Nucleus accumbens (tissue), 56 donors: Measurements from ENCODE around the gene ZNRF2.
A peak's percentile ranks its signal among the peaks of the same experiment; 100 is the strongest.

Experiments used
- DNase-seq, 56 donors: peaks; one replicate each; lab custom pipeline; 2025; lab: John Stamatoyannopoulos, UW

Gene ZNRF2

GRCh38 chr7:30390736-30391636 lies 106.6 kb downstream of the ZNRF2 start:
- DNase-seq: no peak

DNA sequence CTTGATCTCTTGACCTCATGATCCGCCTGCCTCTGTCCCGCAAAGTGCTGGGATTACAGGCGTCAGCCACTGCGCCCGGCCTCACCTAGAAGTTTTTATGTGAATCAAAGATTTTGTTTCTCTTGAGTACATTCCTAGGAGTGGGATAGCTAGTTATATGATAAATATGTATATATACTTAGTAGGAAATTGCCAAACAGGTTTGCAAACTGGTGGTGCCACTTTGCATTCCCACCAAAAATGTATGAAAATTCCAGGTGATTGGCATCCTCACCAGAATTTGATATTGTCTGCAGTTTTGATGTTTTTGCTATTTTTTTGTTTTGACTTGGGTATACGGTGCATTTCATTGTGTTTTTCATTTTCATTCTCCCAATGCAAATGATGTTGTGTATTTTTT lies 107.4 kb downstream of the ZNRF2 start:
- no peak for DNase-seq

GRCh38 chr7:30395676-30396075 lies 111.3 kb downstream of the ZNRF2 start:
- no peak for DNase-seq

DNA sequence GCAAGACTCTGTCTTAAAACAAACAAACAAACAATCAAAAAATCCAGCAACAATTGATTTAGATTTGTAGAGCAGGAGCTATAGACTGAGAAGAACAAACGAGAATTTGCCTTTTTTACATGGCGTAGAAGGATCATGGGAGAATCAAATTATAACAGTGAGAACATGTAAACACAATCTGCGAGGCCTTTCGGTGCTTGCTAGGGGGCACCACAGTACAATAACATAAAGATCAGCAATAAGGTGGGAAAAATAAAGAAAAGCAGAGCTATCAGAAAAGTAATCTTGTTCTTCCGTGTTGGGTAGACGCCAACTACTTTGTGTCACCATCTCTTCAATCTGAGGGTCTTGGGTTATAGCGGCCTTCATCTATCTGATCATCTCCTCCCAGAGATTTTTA lies 112.0 kb downstream of the ZNRF2 start:
- no peak for DNase-seq

- no peak for DNase-seq
Measured at GRCh38 chr7:30403477-30403876, 119.1 kb downstream of the ZNRF2 start.

GRCh38 chr7:30405179-30405578 lies 120.8 kb downstream of the ZNRF2 start:
- no peak for DNase-seq

GRCh38 chr7:30406664-30407425 lies 122.4 kb downstream of the ZNRF2 start:
- no peak for DNase-seq

GRCh38 chr7:30411173-30411572 lies 126.8 kb downstream of the ZNRF2 start:
- no peak for DNase-seq

GRCh38 chr7:30411897-30412296 lies 127.5 kb downstream of the ZNRF2 start:
- DNase-seq: no peak

DNA sequence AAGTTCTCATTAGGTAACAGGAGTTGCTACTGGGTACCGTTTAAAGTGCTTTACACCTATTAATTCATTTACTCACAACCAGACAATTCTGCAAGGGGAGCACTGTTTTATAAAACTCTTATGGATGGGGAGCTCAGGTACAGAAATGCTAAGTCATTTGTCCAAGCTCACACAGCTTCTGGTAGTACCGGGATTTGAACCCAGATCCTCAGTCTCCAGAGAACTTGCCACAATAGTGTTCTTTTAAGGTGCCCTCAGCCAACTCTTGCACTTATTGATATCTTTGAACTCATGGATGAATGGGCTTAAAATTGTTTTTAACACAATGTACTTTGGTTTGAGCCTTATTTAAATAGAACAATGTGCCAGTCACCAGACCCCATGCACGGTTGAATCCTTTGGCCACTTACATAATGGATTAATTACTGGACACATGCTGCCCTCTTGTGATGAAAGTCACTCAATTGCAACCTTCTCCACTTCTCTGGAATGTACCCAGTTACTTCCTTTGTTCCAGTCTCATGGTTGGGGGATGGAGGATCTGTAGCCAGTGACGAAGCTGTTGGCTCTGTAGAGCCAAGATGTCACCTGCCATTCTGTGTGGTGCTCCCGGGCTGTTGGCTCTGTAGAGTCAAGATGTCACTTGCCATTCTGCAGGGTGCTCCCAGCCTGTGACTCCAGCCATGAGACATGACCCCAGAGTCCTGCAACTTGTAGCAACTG lies 128.5 kb downstream of the ZNRF2 start:
- peak in 19 of 56 donors; percentile 11 to 68 (median 23) for DNase-seq

DNA sequence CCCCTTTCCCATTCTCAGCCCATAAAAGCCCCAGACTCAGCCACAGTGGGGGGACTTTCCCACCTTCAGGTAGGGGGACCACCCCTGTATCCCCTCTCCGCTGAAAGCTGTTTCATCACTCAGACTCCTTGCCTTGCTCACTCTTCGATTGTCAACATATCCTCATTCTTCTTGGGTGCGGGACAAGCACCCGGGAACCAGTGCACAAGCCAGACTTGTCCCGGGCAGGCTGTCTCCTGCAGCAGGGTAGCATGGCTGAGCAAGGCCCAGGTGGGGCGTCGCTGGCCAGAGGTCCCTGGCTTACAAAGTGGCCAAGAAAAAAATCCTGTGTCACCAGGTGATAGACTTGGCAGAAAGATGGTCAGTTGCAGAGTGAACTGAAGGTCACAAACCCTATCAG lies 129.5 kb downstream of the ZNRF2 start:
- DNase-seq: no peak
